Activated T-cell treated with anti-CD3 and anti-CD28 coated beads, Interleukin-2, amount 50 U/mL, for 1 hour (primary cell): ENCODE measurements around the gene VPREB1.
"Not testable (repeated sequence)": the region's sequence is repeated elsewhere in the genome, so short reads cannot be mapped to it uniquely, and the experiment has no call there.

ENCODE experiments used
- DNase-seq: peaks from one replicate; pipeline ENCODE4 v3.0.0-alpha.2; 2020

Gene VPREB1

GRCh38 chr22:22246706-22247105, 2.1 kb downstream of the VPREB1 start:
- no peak for DNase-seq

GRCh38 chr22:22248878-22249277, 4.3 kb downstream of the VPREB1 start:
- DNase-seq: no peak

GRCh38 chr22:22250651-22251050, 6.1 kb downstream of the VPREB1 start:
- not testable (repeated sequence) for DNase-seq

- not testable (repeated sequence) for DNase-seq
These were observed 11.5 kb downstream of the VPREB1 start for GRCh38 chr22:22256133-22256532.

DNA sequence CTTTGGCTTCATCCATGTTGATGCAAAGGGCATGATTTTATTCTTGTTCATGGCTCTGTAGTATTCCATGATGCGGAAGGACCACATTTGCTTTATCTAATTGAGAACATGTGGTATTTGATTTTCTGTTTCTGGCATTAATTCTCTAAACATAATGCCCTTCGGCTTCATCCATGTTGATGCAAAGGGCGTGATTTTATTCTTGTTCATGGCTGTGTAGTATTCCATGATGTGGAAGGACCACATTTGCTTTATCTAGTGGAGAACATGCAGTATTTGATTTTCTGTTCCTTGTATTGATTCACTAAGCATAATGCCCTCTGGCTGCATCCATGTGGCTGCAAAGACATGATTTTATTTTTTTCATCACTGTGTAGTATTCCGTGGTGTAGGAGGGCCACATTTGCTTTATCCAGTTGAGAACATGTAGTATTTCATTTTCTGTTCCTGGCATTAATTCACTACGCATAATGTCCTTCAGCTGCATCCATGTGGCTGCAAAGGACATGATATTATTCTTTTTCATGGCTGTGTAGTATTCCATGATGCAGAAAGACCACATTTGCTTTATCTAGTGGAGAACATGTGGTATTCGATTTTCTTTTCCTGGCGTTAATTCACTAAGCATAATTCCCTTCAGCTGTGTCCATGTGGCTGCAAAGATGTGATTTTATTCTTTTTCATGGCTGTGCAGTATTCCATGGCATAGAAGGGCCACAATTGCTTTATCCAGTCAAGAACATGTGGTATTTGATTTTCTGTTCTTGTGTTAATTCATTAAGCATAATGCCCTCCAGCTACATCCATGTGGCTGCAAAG, 14.2 kb downstream of the VPREB1 start:
- DNase-seq: not testable (repeated sequence)

DNA sequence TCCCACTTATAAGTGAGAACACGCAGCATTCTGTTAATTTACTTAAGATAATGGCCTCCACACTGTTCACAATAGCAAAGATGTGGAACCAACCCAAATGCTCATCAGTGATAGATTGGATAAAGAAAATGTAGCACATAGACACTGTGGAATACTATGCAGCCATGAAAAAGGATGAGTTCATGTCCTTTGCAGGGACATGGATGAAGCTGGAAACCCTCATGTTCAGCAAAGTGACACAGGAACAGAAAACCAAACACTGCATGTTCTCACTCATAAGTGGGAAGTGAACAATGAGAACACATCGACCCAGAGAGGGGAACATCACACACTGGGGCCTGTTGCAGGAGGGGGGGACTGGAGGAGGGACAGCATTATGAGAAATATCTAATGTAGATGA, 15.6 kb downstream of the VPREB1 start:
- DNase-seq: not testable (repeated sequence)

GRCh38 chr22:22260586-22260985, 16.0 kb downstream of the VPREB1 start:
- not testable (repeated sequence) for DNase-seq

GRCh38 chr22:22262332-22263074, 17.9 kb downstream of the VPREB1 start:
- DNase-seq: not testable (repeated sequence)

DNA sequence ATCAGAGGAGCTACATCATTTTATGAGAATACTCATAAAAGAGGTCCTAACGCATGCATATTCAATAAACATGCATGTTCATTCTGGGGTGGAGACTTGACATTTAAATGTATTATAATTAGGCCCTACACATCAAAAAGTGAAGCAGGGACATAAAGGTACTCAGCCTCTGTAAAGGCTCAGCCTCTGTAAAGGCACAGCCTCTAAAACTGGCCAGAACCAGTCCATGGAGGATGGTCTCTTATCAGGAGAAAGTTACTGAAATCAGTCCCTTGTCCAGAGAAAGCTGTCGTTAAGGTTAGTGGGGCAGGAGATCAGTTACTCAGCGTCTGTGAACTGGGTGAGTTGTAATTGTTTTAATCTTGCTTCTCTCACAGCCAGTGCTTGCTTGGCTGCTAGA, 19.2 kb downstream of the VPREB1 start:
- not testable (repeated sequence) for DNase-seq

DNA sequence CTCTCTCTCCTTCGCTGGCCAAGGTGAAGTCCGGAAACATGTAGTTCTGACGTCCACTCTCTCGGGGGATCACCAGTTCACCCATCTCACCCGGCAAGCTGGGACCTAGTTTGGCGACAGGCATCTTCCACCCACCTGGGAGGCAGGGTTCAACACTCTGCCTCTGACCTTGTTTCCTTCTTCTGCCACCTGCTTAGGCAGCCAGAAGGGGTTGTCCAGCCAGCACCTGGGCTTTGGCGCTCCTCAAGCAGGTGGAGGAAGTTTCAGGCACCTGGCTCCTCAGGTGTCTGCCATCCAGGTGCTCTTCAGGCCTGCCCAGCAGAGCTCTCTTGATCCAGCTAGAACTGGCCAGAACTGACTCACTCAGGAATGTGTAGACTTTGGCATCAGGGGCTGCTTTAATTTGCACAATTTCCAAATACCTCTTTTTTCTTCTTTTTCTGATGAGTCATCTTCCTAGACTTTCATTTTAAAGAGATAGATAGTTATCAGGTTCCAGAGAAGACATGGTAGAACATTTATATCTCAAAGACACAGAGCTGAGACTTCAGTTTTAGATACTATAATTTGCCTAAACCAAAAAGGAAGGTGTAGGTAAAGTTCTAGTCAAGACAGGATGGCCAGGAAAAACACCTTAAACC, 25.6 kb downstream of the VPREB1 start:
- DNase-seq: not testable (repeated sequence)

GRCh38 chr22:22277423-22277822, 32.8 kb downstream of the VPREB1 start:
- DNase-seq: not testable (repeated sequence)

DNA sequence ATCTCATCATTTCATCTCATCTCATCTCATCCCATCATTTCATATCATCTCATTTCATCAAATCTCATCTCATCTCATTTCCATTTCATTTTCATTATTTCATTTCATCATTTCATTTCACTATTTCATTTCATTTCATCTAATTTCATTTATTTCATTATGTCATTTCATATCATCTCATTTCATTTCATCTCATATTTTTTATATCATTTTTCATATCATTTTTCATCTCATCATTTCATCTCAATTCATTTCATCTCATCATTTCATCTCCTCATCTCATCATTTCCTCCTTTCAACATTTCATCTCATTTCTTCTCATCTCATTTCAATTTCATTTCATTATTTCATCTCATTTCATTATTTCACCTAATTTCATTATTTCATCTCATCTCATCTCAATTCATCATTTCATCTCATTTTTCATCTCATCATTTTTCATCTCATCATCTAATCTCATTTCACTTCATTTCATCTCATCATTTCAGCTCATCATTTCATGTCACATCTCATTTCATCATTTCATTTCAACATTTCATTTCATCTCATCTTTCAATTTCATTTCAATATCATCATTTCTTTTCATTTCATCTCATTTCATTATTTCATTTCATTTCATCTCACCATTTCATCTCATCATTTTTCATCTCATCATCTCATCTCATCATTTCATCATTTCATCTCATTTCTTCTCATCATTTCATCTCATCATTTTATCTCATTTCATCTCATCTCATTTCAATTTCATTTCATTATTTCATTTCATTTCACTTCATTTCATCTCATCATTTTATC, 40.6 kb downstream of the VPREB1 start:
- not testable (repeated sequence) for DNase-seq

GRCh38 chr22:22286390-22287105, 42.0 kb downstream of the VPREB1 start:
- DNase-seq: not testable (repeated sequence)

GRCh38 chr22:22287106-22287626, 42.6 kb downstream of the VPREB1 start:
- DNase-seq: not testable (repeated sequence)

- DNase-seq: not testable (repeated sequence)
These were observed 45.1 kb downstream of the VPREB1 start for GRCh38 chr22:22289666-22290065.

DNA sequence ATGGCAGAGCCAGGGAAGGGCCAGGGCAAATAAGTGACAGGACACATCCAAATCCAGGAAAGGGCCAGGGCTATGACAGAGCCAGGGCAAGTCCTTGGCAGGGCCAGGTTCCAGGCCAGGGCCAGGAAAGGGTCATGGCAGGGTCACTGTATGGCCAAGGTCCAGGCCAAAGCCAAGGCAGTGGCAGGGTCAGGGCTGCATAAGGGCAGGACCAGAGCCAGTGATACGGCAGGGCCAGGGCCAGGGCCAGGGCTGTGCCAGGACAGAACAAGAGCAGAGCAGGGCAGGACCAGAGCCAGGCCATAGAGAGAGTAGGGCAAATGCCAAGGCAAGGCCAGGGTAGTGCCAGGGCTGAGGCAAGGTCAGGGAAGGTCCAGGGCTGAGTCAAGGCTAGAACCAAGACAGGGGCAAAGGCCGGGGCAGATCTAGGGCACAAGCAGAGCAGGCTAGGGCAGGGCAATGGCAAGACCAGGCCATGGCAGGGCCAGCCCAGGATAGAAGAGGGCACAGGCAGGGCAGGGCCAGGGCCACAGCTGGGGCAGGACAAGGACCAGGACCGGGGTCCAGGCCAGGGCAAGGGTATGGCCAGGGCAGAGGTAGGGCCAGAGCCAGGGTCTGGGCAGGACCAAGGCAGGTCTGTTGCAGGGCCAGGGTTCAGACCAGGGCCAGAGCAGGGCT, 46.7 kb downstream of the VPREB1 start:
- DNase-seq: not testable (repeated sequence)

DNA sequence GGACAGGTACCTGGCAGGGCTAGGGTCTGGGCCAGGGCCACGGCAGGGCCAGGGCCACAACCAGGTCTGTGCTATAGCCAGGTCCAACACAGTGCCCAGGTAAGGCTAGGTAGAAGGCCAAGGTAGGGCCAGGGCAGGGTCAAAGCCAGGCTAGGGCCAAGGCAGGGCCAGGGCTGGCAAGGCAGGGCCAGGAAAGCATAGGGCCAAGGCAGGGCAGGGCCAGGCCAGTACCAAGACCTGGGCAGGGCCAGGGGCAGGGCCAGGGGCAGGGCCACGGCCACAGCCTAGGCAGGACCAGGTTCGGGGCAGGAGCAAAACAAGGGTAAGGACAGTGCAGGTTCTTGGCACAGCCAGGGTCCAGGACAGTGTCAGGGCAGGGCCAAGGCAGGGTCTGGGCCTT, 48.1 kb downstream of the VPREB1 start:
- not testable (repeated sequence) for DNase-seq

- not testable (repeated sequence) for DNase-seq
These were observed 48.9 kb downstream of the VPREB1 start for GRCh38 chr22:22293436-22293835.

DNA sequence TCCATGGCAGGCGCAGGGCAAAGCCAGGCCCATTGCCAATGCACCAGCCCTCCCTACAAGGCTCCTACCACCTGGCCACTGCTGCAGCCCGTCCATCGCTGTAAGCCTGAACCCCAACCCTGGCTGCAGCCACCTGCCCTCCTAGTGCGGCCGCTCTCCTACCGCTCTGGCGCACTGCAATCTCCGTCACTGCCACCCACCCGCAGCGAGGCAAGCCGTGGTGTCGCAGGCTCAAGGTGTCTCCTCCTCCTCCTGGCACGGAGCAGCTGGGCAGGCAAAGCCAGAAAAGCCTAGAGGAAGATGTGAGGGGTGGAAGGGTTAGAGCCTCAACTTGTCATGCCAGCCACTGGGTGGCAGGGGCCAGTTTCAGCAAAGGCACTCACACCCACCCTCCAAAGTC, 50.1 kb downstream of the VPREB1 start:
- not testable (repeated sequence) for DNase-seq
